Gastrocnemius medialis (tissue), 4 donors: ENCODE results near the gene KRT3. TPM values are rescaled to one million over a fixed set of nuclear protein-coding genes. Genes with fewer than 3 reads are reported as not detected.

Experiments
- ATAC-seq, 2 donors: fragments of 150-250 bp; one replicate each; pipeline ENCODE4 v1.9.1; 2016
- DNase-seq, 2 donors: peaks; one replicate each; pipeline ENCODE4 v3.0.0-alpha.2; 2019
- H3K27ac ChIP-seq, 4 donors: fragments of 200-600 bp; sonication (generic); 1 replicate in 1 of 4; 2 replicates in 3 of 4; pipeline ENCODE4 v1.5.1; 2016 to 2018; ENCODE audit warnings: mild to moderate bottlenecking in 2 of 4, moderate library complexity in 1 of 4
- H3K27me3 ChIP-seq, 3 donors: fragments of 200-600 bp; sonication (generic) in 2 of 3; 1 replicate in 1 of 3; 2 replicates in 2 of 3; pipeline versions ENCODE4 v1.5.1 to v1.6.0; 2016 to 2019; ENCODE audit warnings: mild to moderate bottlenecking in 1 of 3, moderate library complexity in 1 of 3
- H3K36me3 ChIP-seq, 2 donors: fragments of 200-600 bp; sonication (generic) in 1 of 2; one replicate each; pipeline ENCODE4 v1.5.1; 2017 to 2018
- H3K4me1 ChIP-seq, 2 donors: fragments of 200-600 bp; sonication (generic) in 1 of 2; one replicate each; pipeline ENCODE4 v1.5.1; 2016 to 2017; ENCODE audit warnings: mild to moderate bottlenecking in 2 of 2
- H3K4me3 ChIP-seq, 4 donors: fragments of 200-600 bp; sonication (generic) in 3 of 4; 1 replicate in 1 of 4; 2 replicates in 3 of 4; pipeline ENCODE4 v1.5.1; 2016 to 2019; ENCODE audit warnings: mild to moderate bottlenecking in 2 of 4
- H3K9me3 ChIP-seq, 3 donors: fragments of 200-600 bp; sonication (generic) in 2 of 3; 1 replicate in 1 of 3; 2 replicates in 2 of 3; pipeline ENCODE4 v1.5.1; 2016 to 2019
- CTCF ChIP-seq, 5 experiments: fragments of 450-650 bp in 3 of 5; fragments of 200-600 bp in 2 of 5; sonication (generic) in 2 of 5; IDR thresholded peaks in 4 of 5; conservative IDR thresholded peaks in 1 of 5; 1 replicate in 4 of 5; 2 replicates in 1 of 5; pipeline ENCODE4 v1.5.1; 2016 to 2019; ENCODE audit warnings: antibody characterized with exemption in 5 of 5, mild to moderate bottlenecking in 3 of 5, moderate library complexity in 3 of 5
- POLR2A ChIP-seq, 2 donors: fragments of 450-650 bp; IDR thresholded peaks; one replicate each; pipeline ENCODE4 v1.6.1; 2017; ENCODE audit warnings: antibody characterized with exemption in 2 of 2, mild to moderate bottlenecking in 2 of 2, moderate library complexity in 2 of 2
- in situ Hi-C, 4 donors: fragments of 200-750 bp; cut with MboI; loops; one replicate each; pipeline versions ENCODE4 v1.15.0 to v1.8.0; 2017; ENCODE audit warnings: low sequenced_read_pairs in 4 of 4
- intact Hi-C: fragments of 100-400 bp; cut with DNase I; formaldehyde crosslinking; loops from one replicate; pipeline ENCODE4 v1.15.1; 2023; ENCODE audit warnings: low total_unique reads
- total RNA-seq, 4 donors: library from RNA; depleted of rRNA; stranded (reverse); fragments of >200 nt; gene quantifications; one replicate each; pipeline versions ENCODE4 v1.1.0 to v1.2.3, GENCODE V29; 2016

KRT3 gene
- total RNA-seq, 4 donors from 2014 or later, result not detected

- Histone ChIP-seq H3K4me1 (no peaks in the 10 kb centered on the region), H3K27ac (no peak overlapping the region), H3K9me3 (no peaks in the 10 kb centered on the region), H3K27me3 (peaks cover 0 to 2% (median 0%) of the 10 kb centered on the region in 3 donors), H3K4me3 (no peak overlapping the region), H3K36me3 (no peaks in the 10 kb centered on the region)
- in situ Hi-C loops, result no loop called here
- intact Hi-C loops, result no loop called here
- no peak for ATAC-seq
- no peak for DNase-seq
- TF ChIP-seq CTCF (IDR thresholded peaks at IDR 0.05 in 4 of 5, conservative IDR thresholded peaks at IDR 0.05 in 1 of 5) (no peak), POLR2A (IDR thresholded peaks at IDR 0.05) (no peak)
Observed at GRCh38 chr12:52837781-52838608, 42.1 kb upstream of the KRT3 start.

GRCh38 chr12:52837413-52837741, 41.5 kb upstream of the KRT3 start:
- peaks cover 0 to 2% (median 0%) of the 10 kb centered on the region in 3 donors for H3K27me3 ChIP-seq
- in situ Hi-C loops, result no loop called here

GRCh38 chr12:52836491-52837412, 40.8 kb upstream of the KRT3 start:
- Histone ChIP-seq H3K4me1 (no peaks in the 10 kb centered on the region), H3K27me3 (peaks cover 0 to 2% (median 0%) of the 10 kb centered on the region in 3 donors), H3K9me3 (no peaks in the 10 kb centered on the region), H3K4me3 (no peak overlapping the region), H3K27ac (no peak overlapping the region), H3K36me3 (no peaks in the 10 kb centered on the region)
- ATAC-seq (no peak), DNase-seq (no peak)
- intact Hi-C loops, result no loop called here
- TF ChIP-seq CTCF (IDR thresholded peaks at IDR 0.05 in 4 of 5, conservative IDR thresholded peaks at IDR 0.05 in 1 of 5), result no peak
- no peak for TF ChIP-seq POLR2A (IDR thresholded peaks at IDR 0.05)
- in situ Hi-C loops, result no loop called here

More at GRCh38 chr12:52837413-52837741, 41.5 kb upstream of the KRT3 start:
- Histone ChIP-seq H3K36me3 (no peaks in the 10 kb centered on the region), H3K27ac (no peak overlapping the region), H3K4me1 (no peaks in the 10 kb centered on the region), H3K4me3 (no peak overlapping the region), H3K9me3 (no peaks in the 10 kb centered on the region)
- ATAC-seq (no peak), DNase-seq (no peak)
- no peak for TF ChIP-seq POLR2A (IDR thresholded peaks at IDR 0.05)
- intact Hi-C loops, result no loop called here

GRCh38 chr12:52836042-52836466, 40.1 kb upstream of the KRT3 start:
- no peak for ATAC-seq
- no peaks in the 10 kb centered on the region for H3K9me3 ChIP-seq
- H3K27me3 ChIP-seq, result peaks cover 0 to 2% (median 0%) of the 10 kb centered on the region in 3 donors

More at GRCh38 chr12:52836042-52836466, 40.1 kb upstream of the KRT3 start:
- Histone ChIP-seq H3K4me1 (no peaks in the 10 kb centered on the region), H3K36me3 (no peaks in the 10 kb centered on the region), H3K27ac (no peak overlapping the region), H3K4me3 (no peak overlapping the region)
- DNase-seq, result no peak
- in situ Hi-C loops (no loop called here), intact Hi-C loops (no loop called here)
- TF ChIP-seq CTCF (IDR thresholded peaks at IDR 0.05 in 4 of 5, conservative IDR thresholded peaks at IDR 0.05 in 1 of 5) (no peak), POLR2A (IDR thresholded peaks at IDR 0.05) (no peak)
